COLO829 (cell line): ENCODE measurements around the gene SLC26A1.

Experiments used
- DNase-seq: peaks from one replicate; pipeline ENCODE4 v3.0.0; 2012; ENCODE audit warnings: low spot score

Gene SLC26A1

DNA sequence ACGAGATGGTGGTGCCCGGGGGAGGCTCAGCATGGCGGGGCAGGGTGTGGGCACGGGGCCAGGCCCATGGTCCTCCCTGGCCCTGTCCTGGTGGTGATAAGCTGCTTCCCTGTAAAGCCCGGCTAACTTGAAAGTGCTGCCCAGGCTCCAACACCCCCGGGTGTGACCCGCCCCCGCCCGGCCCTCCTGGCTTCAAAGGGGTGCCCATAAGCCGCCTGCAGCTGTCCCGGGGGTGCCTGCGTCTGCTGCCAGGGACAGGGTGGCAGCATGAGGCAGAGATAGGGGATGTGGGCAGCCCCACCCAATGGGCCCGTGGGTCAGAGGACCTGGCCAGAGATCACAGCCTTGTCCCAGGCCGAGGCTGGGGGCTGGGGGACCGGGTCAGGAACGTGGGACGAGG lies 36.3 kb upstream of the SLC26A1 start:
- DNase-seq, result no peak

DNA sequence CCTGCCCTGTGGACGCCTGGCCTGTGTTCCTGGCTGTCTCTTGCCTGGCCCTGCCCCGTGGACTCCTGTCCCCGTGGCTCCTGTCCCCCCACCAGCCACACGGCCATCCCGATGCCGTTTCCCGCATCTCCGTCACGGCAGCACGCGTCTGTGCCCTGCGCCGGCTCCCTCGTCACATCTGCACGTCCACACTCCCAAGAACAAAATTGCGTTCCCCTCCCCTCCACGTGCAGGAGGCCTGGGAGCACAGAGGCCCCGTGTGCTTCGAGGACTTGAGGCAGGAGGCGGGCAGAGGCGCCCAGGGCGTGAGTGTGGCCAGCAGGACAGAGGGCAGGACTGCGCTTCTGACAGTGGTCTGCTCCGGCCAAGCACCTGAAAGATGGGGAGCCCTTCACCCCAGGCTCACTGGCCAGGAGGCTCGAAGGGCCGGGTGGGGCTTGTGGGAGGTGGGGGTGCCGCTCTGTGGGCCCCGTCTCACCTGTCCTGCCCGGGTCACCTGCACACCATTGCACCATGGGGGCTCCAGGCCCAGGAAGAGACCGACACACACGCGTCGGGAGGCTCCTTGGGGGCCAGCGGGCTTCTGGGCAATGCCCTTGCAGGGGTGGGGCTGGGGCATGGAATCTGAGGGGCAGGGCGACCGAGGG lies 35.5 kb upstream of the SLC26A1 start:
- no peak for DNase-seq

DNA sequence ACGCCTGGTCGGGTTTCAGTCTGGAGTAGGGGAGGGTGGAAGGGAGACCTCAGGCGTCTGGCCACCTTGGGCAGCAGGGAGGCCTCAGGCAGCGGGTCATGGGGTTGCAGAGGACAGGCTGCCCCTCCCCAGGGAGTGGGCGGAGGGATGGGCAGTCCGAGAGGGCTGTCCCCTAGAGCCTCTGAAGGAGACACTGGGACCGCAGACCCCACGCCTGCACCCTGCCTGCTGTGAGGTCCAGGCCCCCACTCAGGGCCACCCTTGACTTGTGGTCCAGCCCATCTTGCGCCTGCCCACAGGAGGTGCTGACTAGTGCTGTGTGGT lies 34.7 kb upstream of the SLC26A1 start:
- DNase-seq, result no peak

DNA sequence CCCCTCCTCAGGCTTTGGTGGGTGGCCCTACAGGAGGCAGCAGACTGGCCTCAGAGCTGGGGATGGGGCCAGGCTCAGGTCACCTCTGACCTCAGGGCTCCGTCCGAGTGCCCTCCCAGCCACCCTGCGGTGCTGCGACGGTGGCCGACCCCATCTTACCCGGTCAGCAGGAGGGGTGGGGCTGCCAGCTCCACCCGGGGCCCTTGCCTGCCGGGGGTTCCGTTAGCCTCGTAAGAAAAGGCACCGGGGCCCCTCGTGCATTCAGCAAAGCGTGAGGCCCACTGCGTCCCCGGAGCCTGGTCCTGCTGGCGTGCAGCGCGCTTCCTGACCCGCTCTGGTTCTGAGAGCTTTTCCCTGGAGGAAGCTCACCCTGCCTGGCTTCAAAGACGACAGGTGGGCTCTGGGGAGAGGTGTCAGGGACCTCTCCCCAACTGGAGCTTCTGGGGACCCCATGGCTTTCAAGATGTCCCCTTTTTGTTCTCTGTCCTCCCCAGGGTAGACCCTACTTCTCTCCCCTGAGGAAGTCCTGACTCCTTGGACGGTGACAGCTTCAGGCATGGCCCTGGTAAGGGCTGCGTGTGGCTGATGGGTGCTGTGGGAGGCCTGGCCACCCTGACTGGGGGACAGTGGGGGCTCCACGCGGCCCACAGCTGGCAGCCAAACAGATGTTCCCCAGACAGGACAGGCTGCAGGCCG lies 34.2 kb upstream of the SLC26A1 start:
- DNase-seq, result no peak

DNA sequence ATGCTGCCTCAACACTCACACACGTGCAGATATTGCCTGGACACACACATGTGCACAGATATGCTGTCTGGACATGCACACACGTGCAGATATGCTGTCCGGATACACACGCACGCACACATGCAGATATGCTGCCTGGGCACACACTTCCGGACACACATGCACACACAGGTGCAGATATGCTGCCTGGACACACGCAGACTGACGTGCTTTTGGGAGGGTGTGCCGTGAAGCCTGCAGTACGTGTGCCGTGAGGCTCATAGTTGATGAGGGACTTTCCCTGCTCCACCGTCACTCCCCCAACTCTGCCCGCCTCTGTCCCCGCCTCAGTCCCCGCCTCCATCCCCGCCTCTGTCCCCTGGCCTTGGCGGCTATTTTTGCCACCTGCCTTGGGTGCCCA lies 32.9 kb upstream of the SLC26A1 start:
- DNase-seq, result no peak

DNA sequence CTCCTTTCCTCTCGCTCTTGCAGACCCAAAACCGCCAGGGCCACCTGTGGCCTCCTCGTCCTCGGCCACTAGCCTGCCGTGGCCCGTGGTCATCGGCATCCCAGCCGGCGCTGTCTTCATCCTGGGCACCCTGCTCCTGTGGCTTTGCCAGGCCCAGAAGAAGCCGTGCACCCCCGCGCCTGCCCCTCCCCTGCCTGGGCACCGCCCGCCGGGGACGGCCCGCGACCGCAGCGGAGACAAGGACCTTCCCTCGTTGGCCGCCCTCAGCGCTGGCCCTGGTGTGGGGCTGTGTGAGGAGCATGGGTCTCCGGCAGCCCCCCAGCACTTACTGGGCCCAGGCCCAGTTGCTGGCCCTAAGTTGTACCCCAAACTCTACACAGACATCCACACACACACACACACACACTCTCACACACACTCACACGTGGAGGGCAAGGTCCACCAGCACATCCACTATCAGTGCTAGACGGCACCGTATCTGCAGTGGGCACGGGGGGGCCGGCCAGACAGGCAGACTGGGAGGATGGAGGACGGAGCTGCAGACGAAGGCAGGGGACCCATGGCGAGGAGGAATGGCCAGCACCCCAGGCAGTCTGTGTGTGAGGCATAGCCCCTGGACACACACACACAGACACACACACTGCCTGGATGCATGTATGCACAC lies 31.8 kb upstream of the SLC26A1 start:
- no peak for DNase-seq

DNA sequence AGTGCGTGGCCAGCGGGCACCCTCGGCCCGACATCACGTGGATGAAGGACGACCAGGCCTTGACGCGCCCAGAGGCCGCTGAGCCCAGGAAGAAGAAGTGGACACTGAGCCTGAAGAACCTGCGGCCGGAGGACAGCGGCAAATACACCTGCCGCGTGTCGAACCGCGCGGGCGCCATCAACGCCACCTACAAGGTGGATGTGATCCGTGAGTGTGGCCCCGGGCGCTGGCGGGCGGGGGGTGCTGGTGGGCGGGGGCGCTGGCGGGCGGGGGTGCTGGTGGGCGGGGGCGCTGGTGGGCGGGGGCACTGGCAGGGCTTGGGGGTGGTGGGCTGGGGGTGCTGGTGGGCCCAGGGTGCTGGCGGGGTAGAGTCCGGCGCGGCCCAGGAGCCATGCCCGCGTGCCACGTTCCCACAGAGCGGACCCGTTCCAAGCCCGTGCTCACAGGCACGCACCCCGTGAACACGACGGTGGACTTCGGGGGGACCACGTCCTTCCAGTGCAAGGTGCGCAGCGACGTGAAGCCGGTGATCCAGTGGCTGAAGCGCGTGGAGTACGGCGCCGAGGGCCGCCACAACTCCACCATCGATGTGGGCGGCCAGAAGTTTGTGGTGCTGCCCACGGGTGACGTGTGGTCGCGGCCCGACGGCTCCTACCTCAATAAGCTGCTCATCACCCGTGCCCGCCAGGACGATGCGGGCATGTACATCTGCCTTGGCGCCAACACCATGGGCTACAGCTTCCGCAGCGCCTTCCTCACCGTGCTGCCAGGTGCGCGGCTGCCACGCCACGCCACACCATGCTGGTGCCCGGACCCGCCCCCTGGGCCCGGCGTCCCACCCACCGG lies 30.9 kb upstream of the SLC26A1 start:
- DNase-seq, result no peak

DNA sequence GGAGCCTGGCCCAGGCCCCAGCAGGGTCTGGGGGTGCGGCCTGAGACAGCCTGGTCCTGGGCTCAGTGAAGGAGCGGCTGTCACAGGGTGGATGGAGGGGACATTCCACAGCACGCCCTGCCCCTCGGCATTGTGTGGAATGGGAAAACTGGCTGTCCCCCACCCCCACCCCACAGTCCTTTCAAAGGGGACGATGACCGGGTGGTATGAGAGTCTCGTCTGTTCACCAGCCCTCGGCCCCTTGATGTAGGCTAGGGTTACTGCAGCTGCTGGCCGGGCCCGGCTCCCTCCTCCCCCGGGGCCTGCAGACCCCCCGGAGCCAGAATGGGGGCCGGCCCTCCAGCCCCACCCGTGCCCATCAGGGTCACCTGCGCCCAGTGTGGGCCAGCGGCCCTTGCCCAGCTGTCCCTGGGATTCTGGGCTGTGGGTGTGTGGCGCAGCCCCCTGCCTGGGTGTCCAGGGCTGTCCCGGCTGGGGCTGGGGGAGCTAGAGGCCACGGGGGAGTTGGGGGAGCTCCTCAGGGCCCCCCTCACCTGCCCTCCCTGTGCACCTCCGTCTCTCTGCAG lies 30.0 kb upstream of the SLC26A1 start:
- no peak for DNase-seq

DNA sequence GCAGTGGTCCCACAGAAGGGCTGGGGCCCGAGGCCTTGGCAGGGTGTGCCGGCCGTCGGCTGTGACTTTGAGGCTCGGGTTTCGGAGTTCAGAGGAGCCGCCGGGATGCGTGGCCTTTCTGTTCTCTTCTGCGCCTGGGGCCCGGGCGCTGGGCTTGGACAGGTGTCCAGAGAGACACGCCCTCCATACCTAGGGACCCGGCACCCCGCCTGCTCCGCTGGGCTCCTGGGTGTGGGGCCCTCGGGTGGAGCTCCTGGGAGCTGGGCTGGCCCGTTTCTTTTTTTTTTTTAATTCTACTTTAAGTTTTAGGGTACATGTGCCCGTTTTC lies 29.5 kb upstream of the SLC26A1 start:
- no peak for DNase-seq

DNA sequence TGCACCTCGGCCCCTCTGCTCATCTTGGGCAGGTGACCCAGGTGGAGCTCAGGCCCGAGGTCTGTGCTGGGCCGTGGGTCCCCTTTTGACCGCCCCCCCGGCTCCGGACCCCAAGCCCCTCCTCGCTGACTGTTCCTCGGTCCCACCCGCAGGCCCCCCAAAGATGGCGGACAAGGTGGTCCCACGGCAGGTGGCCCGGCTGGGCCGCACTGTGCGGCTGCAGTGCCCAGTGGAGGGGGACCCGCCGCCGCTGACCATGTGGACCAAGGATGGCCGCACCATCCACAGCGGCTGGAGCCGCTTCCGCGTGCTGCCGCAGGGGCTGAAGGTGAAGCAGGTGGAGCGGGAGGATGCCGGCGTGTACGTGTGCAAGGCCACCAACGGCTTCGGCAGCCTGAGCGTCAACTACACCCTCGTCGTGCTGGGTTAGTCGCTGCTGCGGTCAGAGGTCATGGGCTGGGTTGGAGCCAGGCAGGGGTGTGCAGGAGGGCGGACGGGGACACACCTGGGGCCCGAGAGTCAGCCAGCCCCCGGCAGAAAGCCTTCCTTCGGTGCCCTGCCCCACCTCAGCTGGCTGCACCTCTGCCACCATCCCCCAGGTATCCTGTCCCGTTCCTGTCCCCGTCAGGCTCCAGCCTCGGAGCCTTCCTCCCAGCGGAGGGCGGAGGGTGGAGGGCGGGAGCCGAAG lies 29.0 kb upstream of the SLC26A1 start:
- DNase-seq, result no peak

DNA sequence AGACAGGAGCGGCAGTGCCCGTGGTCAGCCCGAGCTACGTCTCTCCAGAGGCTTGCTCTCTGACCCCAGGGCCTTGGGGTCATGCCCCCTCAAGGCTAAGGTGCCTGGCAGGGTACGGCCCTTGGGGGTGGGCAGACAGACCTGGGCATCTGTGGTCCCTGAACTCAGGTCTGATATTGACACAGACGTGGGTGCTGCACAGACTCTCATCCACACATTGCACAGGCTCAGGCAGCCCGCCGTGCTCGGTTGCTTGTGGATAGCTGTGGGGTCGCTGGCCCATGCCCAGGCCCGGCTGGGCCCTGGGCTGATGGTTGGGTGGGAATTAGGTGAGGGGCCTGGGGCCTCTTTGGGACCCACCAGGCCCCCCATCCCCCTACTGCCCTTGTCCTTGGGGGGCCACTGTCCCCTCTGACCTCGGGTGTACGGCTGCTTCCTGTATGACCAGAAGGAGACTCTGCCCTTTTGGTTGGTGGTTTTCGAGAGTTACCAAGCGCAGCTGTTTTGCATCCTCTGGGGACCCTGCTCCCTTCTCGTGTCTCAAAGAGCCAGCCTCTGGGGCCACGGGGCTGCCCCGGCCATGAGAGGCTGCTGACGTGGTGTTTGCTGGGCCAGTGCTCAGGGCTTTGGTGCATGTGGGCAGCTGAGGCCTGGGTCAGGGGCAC lies 28.3 kb upstream of the SLC26A1 start:
- no peak for DNase-seq

DNA sequence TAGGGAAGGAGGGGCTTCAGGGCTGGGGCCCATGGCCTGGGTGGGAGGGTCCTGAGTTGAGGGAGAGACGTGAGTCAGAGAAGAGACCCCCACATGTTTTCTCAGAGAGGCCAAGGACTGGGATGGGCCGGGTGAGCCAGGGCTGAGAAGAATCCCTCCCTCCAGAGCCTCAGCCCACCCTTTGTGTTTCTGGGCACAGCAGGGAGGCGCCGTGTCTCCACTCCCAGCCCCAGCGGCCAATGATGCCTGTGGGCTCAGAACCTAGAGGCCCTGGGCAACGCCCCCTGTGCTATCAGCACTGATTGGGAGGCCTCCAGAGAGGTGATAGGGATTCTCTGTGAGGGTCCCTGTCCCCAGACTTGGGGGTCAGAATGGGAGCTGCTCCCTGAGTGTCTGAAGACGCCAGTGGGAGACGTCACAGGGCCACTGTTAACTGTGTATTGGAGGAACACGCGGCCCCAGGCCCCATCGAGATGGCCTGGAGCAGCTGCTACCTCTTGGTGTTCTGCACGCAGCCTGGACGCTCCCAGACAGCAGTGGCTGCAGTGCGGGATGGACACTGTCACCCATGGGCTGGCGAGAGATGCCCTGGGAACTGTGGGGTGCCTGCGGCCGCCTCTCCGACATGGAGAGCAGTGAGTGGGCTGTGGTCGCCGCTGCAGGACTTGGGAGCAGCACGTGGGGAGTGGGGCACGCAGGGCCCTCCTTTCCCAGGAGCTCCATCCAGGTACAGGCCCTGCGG lies 26.7 kb upstream of the SLC26A1 start:
- DNase-seq, result no peak

DNA sequence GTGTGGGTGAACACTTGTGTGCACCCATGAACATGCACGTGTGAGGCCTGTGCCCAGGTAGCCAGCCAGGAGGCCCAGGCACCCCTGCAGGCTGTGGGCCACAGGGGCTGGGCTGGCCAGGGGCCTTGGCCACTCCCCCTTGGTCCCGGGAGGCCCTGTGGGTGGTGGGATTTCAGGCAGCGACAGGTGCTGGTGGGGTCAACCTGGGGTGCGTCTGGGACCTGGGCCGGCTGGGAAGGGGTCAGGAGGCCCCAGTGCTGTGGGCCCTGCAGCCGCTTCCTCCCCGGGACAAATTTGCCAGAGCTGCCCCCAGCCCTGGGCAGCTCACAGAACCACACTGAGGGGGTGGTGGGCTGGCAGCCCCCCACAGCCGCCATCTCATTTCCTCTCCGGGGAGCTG lies 26.1 kb upstream of the SLC26A1 start:
- no peak for DNase-seq

DNA sequence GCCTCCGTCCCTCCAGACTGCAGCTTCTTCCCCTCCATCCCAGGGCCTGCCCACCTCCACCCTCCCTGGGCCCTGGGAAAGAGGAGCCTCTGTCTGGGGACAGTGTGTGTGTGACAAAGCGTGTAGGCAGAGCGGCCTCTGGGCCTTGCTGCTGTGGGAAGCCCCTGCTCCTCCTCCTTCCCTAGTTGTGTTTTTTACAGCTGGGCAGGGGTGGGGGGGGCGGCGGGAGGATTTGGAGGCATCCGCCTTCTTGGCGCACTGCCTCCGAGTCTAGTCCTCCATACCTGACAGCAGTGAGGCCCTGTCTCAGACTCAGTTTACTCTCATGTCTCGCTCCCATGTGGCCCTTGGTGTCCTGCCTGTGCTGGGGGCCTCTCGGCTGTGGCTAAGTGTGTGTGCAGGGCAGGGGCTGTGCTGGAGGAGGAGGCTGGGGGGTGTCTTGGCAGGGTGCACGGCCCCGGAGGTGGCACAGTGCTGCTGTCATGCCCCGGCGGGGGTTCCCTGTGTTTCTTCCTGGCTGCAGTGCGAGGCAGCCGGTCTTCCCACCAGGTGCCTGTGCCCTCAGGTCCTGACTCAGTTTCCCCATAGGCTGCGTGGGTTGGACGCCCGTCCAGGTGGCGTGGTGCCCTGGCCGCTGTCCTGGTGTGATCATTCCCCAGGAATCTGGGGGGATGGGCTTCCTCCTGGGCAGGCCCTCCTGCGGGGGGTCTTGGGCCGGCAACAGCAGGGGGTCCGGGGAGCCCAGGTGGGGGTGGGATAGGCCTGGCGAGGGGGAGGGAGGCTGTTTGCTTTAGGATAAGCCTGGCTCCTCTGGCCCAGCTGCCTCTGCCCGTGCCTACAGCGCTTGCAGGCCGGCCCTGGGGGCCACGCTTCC lies 25.2 kb upstream of the SLC26A1 start:
- DNase-seq, result no peak

DNA sequence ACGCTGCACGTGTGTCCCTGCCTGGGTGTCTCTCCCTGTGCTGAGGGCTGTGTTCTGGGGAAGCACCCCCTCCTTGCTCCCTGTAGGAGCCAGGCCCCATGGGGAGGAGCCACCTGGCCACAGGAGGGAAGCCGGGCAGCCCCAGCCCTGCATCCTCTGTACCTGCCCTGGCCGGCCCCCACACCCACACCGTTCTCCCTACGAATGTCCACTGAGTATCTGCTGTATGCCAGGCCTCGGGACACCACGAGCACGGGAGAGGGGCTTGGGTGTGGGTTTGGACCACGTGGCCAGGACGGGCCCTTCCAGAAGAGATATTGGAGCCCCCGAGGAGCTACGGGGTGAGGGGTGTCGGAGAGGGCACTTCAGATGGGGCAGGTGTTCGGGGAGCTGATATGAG lies 24.5 kb upstream of the SLC26A1 start:
- no peak for DNase-seq

DNA sequence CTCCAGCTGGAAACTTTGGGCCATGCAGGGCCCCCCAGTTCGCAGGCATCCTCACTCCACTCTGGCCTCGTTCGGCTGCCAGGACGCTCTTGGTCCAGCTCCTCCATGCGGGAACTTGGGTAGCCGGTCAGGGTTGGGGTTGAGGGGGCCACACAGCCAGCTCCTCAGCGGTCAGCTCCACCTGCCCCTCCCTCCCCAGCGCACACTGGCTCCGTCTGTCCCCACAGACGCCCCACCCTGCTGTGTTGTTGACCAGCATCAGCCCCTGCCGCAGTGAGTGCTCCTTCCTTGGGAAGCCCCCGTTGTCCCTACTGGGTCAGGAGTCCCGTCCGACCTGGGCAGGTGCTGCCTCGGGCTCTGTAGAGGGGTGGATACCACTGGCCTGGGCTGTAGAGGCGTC lies 24.0 kb upstream of the SLC26A1 start:
- DNase-seq, result no peak

DNA sequence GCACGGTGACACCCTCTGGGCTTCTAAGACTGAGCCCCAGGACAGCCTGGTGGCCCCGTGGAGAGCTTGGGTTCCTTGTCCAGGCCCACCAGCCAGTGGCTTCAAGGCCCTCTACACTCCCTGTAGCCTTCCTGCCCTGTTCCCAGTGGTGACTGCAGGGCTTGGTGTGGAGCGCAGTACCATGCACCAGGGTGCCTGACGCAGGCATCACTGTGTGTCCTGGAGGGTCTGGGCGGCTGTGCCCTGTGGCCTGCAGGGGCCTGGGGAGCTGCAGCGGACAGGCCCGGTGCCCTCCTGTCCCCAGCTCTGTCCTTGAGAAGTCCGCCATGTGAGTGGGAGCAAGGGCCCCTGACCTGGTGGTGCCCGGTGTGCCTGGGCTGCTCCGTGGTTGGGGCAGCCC lies 22.5 kb upstream of the SLC26A1 start:
- DNase-seq, result no peak

DNA sequence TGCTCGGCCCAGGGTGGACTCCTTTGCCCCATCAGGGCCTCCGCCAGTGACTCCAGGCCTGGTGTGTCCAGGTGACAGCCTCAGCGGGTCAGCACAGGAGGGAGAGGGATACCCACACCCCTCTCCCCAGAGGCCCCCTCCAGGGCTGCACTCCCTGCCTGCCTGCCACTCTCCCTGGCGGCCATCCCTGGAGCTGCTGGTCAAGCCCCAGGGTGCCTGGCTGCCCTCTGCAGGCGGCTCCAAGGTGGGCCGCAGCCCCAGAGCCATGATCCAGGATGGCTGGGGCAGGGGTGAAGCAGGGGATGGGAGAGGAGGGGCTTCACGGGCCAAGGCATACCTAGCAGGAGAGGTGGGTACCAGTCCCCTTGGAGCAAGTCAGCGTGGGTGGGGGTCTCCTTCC lies 22.0 kb upstream of the SLC26A1 start:
- DNase-seq, result no peak

DNA sequence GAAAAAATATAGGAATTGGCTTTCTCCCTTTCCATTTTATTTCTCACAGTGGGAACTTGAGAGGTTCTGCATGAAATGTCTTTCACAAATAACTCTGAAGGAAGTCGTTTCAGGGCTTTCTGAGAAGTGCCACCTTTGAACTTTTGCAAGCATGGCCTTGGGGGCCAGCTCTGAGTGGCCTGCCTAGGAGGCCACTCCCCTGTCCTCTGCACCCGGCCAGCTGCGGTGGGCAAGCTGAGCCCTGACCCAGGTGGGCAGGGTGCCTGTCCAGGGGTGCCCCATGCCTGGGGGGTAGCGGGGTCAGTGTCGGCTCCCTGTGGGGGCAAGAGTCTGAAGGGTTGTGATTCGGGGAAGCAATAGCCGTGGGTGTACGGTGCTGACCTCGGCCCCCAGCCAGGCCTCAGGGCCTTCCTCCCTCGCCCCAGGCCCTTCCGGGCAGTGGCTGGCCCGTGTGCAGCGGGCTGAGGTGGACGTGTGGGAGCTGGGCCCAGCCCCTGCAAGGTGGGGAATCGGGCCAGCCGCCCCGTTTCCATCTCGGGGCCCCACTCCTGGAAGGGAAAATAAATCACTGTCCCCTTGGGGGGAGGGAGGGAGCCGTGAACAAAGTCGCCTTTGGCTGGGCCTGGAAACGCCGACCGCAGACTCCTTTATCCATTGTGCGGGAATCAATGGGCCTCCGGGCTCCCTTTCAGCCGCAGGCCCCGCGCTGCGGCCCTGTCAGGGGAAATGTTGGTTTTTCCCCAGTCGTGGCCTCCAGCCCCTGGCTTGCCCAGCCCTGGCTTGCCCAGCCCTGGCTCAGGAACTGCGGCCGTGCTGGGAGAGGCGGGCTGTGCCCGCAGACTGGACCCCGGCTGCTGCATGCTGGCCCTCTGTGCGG lies 21.3 kb upstream of the SLC26A1 start:
- DNase-seq, result peak; percentile 43
